ENCODE results near the gene CPNE7.

DNA sequence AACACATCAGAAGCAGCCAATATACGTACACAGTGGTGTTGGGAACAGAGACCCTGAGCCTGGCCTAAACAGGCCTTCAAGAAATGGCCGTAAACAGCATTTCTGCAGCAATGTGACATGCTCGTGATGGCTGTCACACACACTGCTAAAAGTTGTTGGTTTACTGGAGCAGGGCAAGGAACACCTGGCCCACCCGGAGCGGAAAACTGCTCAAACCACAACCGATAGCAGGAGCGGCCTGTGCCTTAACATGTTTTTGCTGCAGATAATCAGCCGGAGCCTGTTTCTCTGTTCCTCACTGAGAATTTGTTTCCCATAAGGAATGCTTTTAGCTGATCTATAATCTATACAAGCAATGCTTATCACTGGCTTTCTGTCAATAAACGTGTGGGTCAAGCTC, 31.9 kb downstream of the CPNE7 start:
- TF ChIP-seq, protein P1, sequence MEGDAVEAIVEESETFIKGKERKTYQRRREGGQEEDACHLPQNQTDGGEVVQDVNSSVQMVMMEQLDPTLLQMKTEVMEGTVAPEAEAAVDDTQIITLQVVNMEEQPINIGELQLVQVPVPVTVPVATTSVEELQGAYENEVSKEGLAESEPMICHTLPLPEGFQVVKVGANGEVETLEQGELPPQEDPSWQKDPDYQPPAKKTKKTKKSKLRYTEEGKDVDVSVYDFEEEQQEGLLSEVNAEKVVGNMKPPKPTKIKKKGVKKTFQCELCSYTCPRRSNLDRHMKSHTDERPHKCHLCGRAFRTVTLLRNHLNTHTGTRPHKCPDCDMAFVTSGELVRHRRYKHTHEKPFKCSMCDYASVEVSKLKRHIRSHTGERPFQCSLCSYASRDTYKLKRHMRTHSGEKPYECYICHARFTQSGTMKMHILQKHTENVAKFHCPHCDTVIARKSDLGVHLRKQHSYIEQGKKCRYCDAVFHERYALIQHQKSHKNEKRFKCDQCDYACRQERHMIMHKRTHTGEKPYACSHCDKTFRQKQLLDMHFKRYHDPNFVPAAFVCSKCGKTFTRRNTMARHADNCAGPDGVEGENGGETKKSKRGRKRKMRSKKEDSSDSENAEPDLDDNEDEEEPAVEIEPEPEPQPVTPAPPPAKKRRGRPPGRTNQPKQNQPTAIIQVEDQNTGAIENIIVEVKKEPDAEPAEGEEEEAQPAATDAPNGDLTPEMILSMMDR (conservative IDR thresholded peaks at IDR 0.05 in 1 of 2, IDR thresholded peaks at IDR 0.05 in 1 of 2; ENCODE audit: extremely low read depth in 1 of 2, insufficient read depth in 1 of 2, low read depth in 1 of 2, low read length in 2 of 2) = no peak
- TF ChIP-seq EZH2 (IDR thresholded peaks at IDR 0.05; ENCODE audit: borderline replicate concordance, low read length) = no peak

All from mammary epithelial cell (primary cell).